Upper lobe of left lung (tissue), 4 donors: Measurements from ENCODE around the gene SNX20.

Source experiments
- POLR2A ChIP-seq, 4 donors: fragments of 450-650 bp; IDR thresholded peaks; one replicate each; pipeline ENCODE4 v1.5.1; 2016 to 2017; ENCODE audit warnings: antibody characterized with exemption in 4 of 4, mild to moderate bottlenecking in 2 of 4
- POLR2AphosphoS5 ChIP-seq, 2 donors: sonication (generic); formaldehyde crosslinking; IDR thresholded peaks; one replicate each; pipeline ENCODE4 v1.5.1; 2017; ENCODE audit warnings: antibody characterized with exemption in 2 of 2
- TF ChIP-seq, protein P1 (sequence below), 6 experiments: fragments of 450-650 bp in 4 of 6; fragments of 200-600 bp in 2 of 6; sonication (generic) in 2 of 6; IDR thresholded peaks; one replicate each; pipeline ENCODE4 v1.5.1; 2016 to 2019; ENCODE audit warnings: antibody characterized with exemption in 6 of 6

DNA sequence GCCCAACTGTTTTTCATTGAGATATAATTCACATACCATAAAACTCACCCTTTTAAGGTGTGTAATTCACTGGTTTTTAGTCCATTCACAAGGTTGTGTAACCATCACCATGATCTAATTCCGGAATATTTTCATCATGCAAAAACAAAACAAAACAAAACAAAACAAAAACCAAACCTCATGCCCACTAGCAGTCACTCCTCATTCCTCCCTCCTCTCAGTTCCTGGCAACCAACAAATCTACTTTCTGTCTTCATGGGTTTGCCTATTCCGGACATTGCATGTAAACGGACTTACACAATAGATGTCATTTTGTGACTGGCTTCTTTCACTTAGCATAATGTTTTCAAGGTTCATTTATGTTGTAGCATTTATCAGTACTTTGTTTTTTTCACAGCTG, 7.8 kb upstream of the SNX20 start:
- TF ChIP-seq POLR2AphosphoS5 (IDR thresholded peaks at IDR 0.05), result peak; percentile 45 to 79
- TF ChIP-seq, protein P1, sequence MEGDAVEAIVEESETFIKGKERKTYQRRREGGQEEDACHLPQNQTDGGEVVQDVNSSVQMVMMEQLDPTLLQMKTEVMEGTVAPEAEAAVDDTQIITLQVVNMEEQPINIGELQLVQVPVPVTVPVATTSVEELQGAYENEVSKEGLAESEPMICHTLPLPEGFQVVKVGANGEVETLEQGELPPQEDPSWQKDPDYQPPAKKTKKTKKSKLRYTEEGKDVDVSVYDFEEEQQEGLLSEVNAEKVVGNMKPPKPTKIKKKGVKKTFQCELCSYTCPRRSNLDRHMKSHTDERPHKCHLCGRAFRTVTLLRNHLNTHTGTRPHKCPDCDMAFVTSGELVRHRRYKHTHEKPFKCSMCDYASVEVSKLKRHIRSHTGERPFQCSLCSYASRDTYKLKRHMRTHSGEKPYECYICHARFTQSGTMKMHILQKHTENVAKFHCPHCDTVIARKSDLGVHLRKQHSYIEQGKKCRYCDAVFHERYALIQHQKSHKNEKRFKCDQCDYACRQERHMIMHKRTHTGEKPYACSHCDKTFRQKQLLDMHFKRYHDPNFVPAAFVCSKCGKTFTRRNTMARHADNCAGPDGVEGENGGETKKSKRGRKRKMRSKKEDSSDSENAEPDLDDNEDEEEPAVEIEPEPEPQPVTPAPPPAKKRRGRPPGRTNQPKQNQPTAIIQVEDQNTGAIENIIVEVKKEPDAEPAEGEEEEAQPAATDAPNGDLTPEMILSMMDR (IDR thresholded peaks at IDR 0.05), result no peak
- TF ChIP-seq POLR2A (IDR thresholded peaks at IDR 0.05), result no peak
